ENCODE results near the gene MAGEA4. TPM values are rescaled to one million over a fixed set of nuclear protein-coding genes. Genes with fewer than 3 reads are reported as not detected.

Gene MAGEA4
- total RNA-seq (2013; cell fraction: nucleolus; rRNA removed), result not detected in 2 replicates
- total RNA-seq (2014; rRNA removed), result not detected in 2 replicates
- not detected in 2 replicates for total RNA-seq (2014; rRNA removed; fragmentation: Illumina TruSeq; extraction: Trizol)
- not detected in 2 replicates for total RNA-seq (2021)
- not detected for polyA plus RNA-seq (2011; ENCODE audit: low read depth)
- polyA plus RNA-seq (2011; rRNA removed), result 0.06 TPM in 1 of 2 replicates, not detected in the other
- polyA plus RNA-seq (2011; cell fraction: cytosol; rRNA removed), result not detected in 2 replicates
- not detected in 2 replicates for polyA plus RNA-seq (2011; cell fraction: nucleus; rRNA removed)
- not detected in 2 replicates for polyA plus RNA-seq (2012)
- not detected in 2 replicates for polyA plus RNA-seq (2014; fragmentation: Illumina TruSeq; extraction: Trizol)
- polyA plus RNA-seq (2014; fragmentation: Nextera tagmentation; extraction: Ambion mirVana), result not detected
- not detected in 2 replicates for polyA plus RNA-seq (2014; rRNA removed)
- polyA plus RNA-seq (2016; fragmentation: Nextera tagmentation; extraction: Ambion mirVana), result not detected
- not detected in 2 replicates for polyA minus RNA-seq (2011; rRNA and poly(A)+ RNA removed)
- polyA minus RNA-seq (2011; cell fraction: cytosol; rRNA and poly(A)+ RNA removed), result not detected in 2 replicates
- not detected in 2 replicates for polyA minus RNA-seq (2011; cell fraction: nucleus; rRNA and poly(A)+ RNA removed)
- Bru-seq, nascent RNA, result not detected
- not detected for BruChase-seq, experiment 1, labeled RNA remaining after a 6-hour chase
- BruChase-seq, experiment 2, labeled RNA remaining after a 2-hour chase, result not detected
- long read RNA-seq, experiment 1, result 0 reads
- long read RNA-seq, experiment 2, result 0 reads

DNA sequence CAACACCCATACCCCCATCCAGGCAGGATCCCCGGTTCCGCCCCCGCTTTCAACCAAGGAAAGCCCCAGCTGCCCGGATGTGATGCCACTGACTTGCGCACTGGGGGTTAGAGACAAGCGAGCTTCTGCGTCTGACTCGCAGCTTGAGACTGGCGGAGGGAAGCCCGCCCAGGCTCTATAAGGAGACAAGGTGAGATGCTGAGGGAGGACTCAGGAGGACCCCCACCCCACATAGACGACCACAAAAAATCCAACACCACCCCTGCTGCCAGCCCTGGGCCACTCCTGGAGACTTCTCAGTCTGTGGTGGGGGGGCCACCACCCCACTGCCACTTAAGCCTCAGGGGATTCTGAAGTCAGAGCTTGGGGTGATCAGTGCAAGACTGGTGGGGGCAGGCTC lies at the start of gene MAGEA4:
MAGEA4 (plus strand) TSS at position 110 of the 400 bp plus-strand sequence. CDS start 10,776 bp downstream, outside the sequence.
- intact Hi-C loops (cut with micrococcal nuclease; ENCODE audit: unreplicated experiment), result no loop called here

More for the DNA sequence above, at the start of gene MAGEA4:
- ChIA-PET POLR2A (no interaction called here), CTCF (no interaction called here), SMC1A (ENCODE audit: uncharacterized antibody, unreplicated experiment) (no interaction called here), RAD21 (ENCODE audit: unreplicated experiment) (no interaction called here)
- no peak within 1 kb of the TSS for H3K27ac ChIP-seq (ENCODE audit: control insufficient read depth, insufficient read depth)
- BruUV-seq (replicated peaks), result no TSS peak
- WGBS (ENCODE audit: insufficient coverage, insufficient replicate concordance, low lambda C conversion rate, missing lambda C conversion rate), result 70% methylated on average over 7 of the region's 11 CpGs
- H3K36me3 ChIP-seq (ENCODE audit: control insufficient read depth in 2 of 2, insufficient read depth in 2 of 2, low read length in 1 of 2), result no peaks in the 10 kb centered on the region
- H3K27me3 ChIP-seq (replicated peaks in 1 of 2; ENCODE audit: control insufficient read depth in 2 of 2, insufficient read depth in 2 of 2, low read length in 1 of 2), result no peaks in the 10 kb centered on the region
- H2AFZ ChIP-seq (ENCODE audit: control insufficient read depth, low read depth, low read length), result no peak within 1 kb of the TSS
- in situ Hi-C loops (cut with MboI), result no loop called here
- ATAC-seq, result no peak
- H3K4me1 ChIP-seq (ENCODE audit: control insufficient read depth, insufficient read depth, low read length), result no peaks in the 10 kb centered on the region
- no peak within 1 kb of the TSS for H3K4me2 ChIP-seq (ENCODE audit: control insufficient read depth, insufficient read depth)
- H3K79me2 ChIP-seq (ENCODE audit: control insufficient read depth, insufficient read depth, low read length), result no peaks in the 10 kb centered on the region
- DNase-seq (ENCODE audit: low read depth, low spot score), result no peak
- no peak within 1 kb of the TSS for H3K4me3 ChIP-seq
- H3K9me3 ChIP-seq (replicated peaks; ENCODE audit: control insufficient read depth, insufficient read depth, low read length), result no peaks in the 10 kb centered on the region
- no peak for TF ChIP-seq NRF1 (conservative IDR thresholded peaks at IDR 0.05; ENCODE audit: low read depth, low read length)
- no peak for TF ChIP-seq NR2F1 (conservative IDR thresholded peaks at IDR 0.05)
- no peak for TF ChIP-seq TCF12 (IDR thresholded peaks at IDR 0.05; ENCODE audit: low read depth, low read length)
- TF ChIP-seq, protein P1, sequence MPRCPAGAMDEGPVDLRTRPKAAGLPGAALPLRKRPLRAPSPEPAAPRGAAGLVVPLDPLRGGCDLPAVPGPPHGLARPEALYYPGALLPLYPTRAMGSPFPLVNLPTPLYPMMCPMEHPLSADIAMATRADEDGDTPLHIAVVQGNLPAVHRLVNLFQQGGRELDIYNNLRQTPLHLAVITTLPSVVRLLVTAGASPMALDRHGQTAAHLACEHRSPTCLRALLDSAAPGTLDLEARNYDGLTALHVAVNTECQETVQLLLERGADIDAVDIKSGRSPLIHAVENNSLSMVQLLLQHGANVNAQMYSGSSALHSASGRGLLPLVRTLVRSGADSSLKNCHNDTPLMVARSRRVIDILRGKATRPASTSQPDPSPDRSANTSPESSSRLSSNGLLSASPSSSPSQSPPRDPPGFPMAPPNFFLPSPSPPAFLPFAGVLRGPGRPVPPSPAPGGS (IDR thresholded peaks at IDR 0.05; ENCODE audit: borderline replicate concordance, insufficient read depth, low read depth, low read length, poor library complexity, severe bottlenecking), result no peak
- no peak for TF ChIP-seq BACH1 (IDR thresholded peaks at IDR 0.05; ENCODE audit: borderline replicate concordance)
- TF ChIP-seq, protein P2, sequence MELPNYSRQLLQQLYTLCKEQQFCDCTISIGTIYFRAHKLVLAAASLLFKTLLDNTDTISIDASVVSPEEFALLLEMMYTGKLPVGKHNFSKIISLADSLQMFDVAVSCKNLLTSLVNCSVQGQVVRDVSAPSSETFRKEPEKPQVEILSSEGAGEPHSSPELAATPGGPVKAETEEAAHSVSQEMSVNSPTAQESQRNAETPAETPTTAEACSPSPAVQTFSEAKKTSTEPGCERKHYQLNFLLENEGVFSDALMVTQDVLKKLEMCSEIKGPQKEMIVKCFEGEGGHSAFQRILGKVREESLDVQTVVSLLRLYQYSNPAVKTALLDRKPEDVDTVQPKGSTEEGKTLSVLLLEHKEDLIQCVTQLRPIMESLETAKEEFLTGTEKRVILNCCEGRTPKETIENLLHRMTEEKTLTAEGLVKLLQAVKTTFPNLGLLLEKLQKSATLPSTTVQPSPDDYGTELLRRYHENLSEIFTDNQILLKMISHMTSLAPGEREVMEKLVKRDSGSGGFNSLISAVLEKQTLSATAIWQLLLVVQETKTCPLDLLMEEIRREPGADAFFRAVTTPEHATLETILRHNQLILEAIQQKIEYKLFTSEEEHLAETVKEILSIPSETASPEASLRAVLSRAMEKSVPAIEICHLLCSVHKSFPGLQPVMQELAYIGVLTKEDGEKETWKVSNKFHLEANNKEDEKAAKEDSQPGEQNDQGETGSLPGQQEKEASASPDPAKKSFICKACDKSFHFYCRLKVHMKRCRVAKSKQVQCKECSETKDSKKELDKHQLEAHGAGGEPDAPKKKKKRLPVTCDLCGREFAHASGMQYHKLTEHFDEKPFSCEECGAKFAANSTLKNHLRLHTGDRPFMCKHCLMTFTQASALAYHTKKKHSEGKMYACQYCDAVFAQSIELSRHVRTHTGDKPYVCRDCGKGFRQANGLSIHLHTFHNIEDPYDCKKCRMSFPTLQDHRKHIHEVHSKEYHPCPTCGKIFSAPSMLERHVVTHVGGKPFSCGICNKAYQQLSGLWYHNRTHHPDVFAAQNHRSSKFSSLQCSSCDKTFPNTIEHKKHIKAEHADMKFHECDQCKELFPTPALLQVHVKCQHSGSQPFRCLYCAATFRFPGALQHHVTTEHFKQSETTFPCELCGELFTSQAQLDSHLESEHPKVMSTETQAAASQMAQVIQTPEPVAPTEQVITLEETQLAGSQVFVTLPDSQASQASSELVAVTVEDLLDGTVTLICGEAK (IDR thresholded peaks at IDR 0.05; ENCODE audit: borderline replicate concordance), result no peak
- no peak for TF ChIP-seq ZNF622 (IDR thresholded peaks at IDR 0.05)
- no peak for TF ChIP-seq GABPA (IDR thresholded peaks at IDR 0.05; ENCODE audit: low read depth)
- H3K9ac ChIP-seq (ENCODE audit: control insufficient read depth, insufficient read depth, low read length), result no peak within 1 kb of the TSS
- no peaks in the 10 kb centered on the region for H4K20me1 ChIP-seq (ENCODE audit: control insufficient read depth, insufficient read depth)
- FAIRE-seq, result no peak
